Nephron progenitor cell (in vitro differentiated cells): ENCODE data around the gene CDK14.

Source experiments
- DNase-seq: peaks from one replicate; pipeline ENCODE4 v3.0.0; 2021
- H3K27ac Mint-ChIP-seq: 2 replicates; pipeline ENCODE4 v1.8.0; 2021; ENCODE audit warnings: mild to moderate bottlenecking, moderate library complexity, mixed read lengths
- H3K27me3 Mint-ChIP-seq: 2 replicates; pipeline ENCODE4 v1.8.0; 2021; ENCODE audit warnings: mild to moderate bottlenecking, low read depth, mixed read lengths; ENCODE audit not compliant: poor library complexity
- H3K36me3 Mint-ChIP-seq: 2 replicates; pipeline ENCODE4 v1.8.0; 2021; ENCODE audit warnings: low read depth, mixed read lengths
- H3K4me1 Mint-ChIP-seq: 2 replicates; pipeline ENCODE4 v1.8.0; 2021; ENCODE audit warnings: mixed read lengths
- H3K4me3 Mint-ChIP-seq: 2 replicates; pipeline ENCODE4 v1.8.0; 2021; ENCODE audit warnings: mild to moderate bottlenecking, moderate library complexity, mixed read lengths
- H3K9me3 Mint-ChIP-seq: 2 replicates; pipeline ENCODE4 v1.8.0; 2021; ENCODE audit warnings: mild to moderate bottlenecking, moderate library complexity, mixed read lengths
- TF ChIP-seq, protein P1 (sequence below): fragments of 200-600 bp; sonication (generic); IDR thresholded peaks from 2 replicates; pipeline ENCODE4 v1.5.0; 2021; ENCODE audit warnings: antibody characterized with exemption

The CDK14 gene

DNA sequence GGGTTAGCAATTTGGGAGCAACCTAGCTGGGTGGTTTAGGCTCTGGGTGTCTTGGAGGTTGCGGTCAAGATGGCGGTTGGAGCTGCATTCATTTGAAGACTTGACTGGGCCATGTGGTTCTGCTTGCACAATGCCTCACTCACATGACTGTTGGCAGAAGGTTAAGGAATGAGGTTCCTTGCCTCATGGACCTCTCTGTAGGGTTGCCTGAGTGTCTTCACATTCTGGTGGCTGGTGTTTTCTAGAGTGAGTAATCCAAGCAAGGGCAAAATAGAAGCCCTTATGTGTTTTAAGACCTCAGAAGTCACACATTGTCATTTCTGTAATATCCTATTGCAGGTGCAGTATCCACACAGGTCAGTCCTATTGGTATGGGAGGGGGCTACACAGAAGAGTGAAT, 52.0 kb downstream of the CDK14 start:
- H3K27ac Mint-ChIP-seq: no peak overlapping the region
- peaks cover 46% of the 10 kb centered on the region for H3K9me3 Mint-ChIP-seq

DNA sequence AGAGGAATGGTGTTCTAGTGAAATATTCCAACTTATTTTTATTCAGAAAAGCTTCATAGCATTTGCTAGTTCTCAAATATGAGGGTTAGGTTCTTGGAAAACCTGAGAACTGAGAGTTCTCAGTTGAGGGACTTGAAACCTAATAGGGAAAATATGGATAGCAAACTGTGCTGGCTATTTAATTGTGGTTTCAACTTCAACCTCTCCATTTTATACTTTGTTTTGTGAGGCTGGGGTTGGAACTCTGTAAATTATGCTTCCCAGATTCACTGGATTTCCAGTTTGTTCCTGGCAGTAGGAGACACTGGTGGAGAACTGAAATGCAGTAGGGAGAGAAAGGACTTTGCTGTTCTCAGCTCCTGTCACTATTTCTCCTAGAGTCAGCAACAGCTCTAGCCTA, 52.7 kb downstream of the CDK14 start:
- TF ChIP-seq, protein P1, sequence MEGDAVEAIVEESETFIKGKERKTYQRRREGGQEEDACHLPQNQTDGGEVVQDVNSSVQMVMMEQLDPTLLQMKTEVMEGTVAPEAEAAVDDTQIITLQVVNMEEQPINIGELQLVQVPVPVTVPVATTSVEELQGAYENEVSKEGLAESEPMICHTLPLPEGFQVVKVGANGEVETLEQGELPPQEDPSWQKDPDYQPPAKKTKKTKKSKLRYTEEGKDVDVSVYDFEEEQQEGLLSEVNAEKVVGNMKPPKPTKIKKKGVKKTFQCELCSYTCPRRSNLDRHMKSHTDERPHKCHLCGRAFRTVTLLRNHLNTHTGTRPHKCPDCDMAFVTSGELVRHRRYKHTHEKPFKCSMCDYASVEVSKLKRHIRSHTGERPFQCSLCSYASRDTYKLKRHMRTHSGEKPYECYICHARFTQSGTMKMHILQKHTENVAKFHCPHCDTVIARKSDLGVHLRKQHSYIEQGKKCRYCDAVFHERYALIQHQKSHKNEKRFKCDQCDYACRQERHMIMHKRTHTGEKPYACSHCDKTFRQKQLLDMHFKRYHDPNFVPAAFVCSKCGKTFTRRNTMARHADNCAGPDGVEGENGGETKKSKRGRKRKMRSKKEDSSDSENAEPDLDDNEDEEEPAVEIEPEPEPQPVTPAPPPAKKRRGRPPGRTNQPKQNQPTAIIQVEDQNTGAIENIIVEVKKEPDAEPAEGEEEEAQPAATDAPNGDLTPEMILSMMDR: no peak
- H3K27ac Mint-ChIP-seq: no peak overlapping the region
- H3K4me1 Mint-ChIP-seq: peaks cover 13% of the 10 kb centered on the region
- no peak overlapping the region for H3K4me3 Mint-ChIP-seq
- H3K9me3 Mint-ChIP-seq: peaks cover 43% of the 10 kb centered on the region
- H3K36me3 Mint-ChIP-seq: peaks cover 42% of the 10 kb centered on the region
- no peaks in the 10 kb centered on the region for H3K27me3 Mint-ChIP-seq
- no peak for DNase-seq

More for the DNA sequence above, 52.0 kb downstream of the CDK14 start:
- no peak overlapping the region for H3K4me3 Mint-ChIP-seq
- no peaks in the 10 kb centered on the region for H3K27me3 Mint-ChIP-seq
- no peak for DNase-seq
- H3K4me1 Mint-ChIP-seq: peaks cover 13% of the 10 kb centered on the region
- peaks cover 42% of the 10 kb centered on the region for H3K36me3 Mint-ChIP-seq
- TF ChIP-seq, protein P1: no peak

DNA sequence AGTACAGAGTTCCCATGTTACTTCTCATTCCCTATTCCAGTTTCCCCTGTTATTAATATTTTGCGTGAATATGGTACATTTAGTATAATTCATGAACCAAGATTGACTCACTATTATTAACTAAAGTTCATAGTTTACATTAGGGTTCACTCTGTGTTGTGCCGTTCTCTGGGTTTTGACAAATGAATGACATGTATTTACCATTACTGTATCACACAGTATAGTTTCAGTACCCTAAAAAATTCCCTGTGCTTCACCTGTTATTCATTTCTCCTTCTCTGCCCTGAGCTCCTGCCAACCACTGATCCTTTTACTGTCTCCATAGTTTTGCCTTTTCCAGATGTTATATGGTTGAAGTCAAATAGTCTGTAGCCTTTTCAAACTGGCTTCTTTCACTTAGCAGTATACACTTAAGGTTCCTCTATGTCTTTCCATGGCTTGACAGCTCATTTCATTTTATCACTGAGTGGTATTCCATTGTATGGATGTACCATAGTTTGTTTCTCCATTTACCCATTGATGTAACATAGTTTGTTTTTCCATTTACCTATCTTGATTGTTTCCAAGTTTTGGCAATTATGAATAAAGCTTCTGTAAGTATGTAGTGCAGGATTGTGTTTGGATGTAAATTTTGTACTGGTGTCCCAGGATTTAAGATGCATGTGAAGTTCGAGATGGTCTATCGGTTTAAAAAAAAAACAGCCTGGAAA, 58.8 kb downstream of the CDK14 start:
- Mint-ChIP-seq H3K4me1 (no peaks in the 10 kb centered on the region), H3K4me3 (no peak overlapping the region), H3K9me3 (peaks cover 49% of the 10 kb centered on the region), H3K27me3 (no peaks in the 10 kb centered on the region), H3K36me3 (peaks cover 50% of the 10 kb centered on the region), H3K27ac (no peak overlapping the region)
- TF ChIP-seq, protein P1: no peak
- DNase-seq: no peak

DNA sequence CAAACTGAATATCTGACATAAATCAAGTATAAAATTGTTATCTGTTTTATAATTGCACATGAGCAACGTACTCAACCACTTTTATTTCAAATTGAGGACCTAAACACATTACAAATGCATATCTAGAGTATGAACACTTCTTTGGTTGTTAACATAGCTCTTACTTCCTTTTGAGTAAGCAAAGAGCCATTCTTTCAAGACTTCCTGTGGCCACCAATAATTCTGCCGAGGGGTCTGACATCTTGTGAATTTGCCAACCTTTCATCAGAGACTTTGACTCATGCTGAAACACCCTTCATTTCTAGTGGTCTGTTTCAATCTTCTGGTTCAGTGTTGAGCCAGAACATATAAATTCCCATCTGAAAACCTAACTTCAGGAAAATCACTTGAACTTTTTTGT, 59.4 kb downstream of the CDK14 start:
- TF ChIP-seq, protein P1: no peak
- Mint-ChIP-seq H3K36me3 (peaks cover 45% of the 10 kb centered on the region), H3K4me3 (no peak overlapping the region), H3K4me1 (peaks cover under 1% of the 10 kb centered on the region), H3K27ac (no peak overlapping the region), H3K9me3 (peaks cover 42% of the 10 kb centered on the region), H3K27me3 (no peaks in the 10 kb centered on the region)
- DNase-seq: no peak

DNA sequence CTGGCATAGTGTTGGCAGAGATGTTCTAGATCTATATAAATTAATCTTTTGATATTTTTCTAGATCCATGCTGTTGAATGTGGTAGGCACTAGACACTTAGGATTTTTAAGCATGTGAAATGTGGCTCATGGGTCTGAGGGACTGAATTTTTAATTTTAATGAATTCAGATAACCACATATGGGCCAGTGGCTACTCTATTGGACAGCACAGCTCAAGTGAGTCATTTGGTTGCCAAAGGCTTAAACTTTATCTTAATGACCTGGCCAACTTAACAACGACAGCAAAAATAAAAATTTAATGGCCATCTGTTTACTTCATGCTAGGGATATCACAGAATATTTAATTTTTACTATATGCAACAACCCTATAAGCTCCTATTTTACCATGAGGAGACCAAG, 61.4 kb downstream of the CDK14 start:
- Mint-ChIP-seq H3K27me3 (peaks cover 4% of the 10 kb centered on the region), H3K4me3 (no peak overlapping the region), H3K36me3 (peaks cover 36% of the 10 kb centered on the region), H3K4me1 (peaks cover 4% of the 10 kb centered on the region), H3K9me3 (peaks cover 29% of the 10 kb centered on the region), H3K27ac (no peak overlapping the region)
- DNase-seq: no peak
- TF ChIP-seq, protein P1: no peak

DNA sequence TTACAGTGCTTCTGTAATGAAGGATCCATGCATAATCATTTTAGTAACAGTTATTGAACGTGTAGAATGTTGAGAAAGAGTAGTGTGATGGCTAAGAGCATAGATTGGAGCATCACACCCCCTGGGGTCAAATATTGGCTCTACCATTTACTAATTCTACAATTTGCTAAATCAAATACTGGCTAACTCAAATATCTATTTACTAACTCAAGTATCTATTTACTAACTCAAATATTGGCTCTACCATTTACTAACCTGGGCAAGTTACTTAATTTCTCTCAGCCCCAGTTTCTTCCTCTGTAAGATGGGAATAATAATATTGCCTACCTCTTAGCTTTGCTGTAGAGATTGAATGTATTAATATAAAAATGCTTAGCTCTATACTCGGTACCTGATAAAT, 64.0 kb downstream of the CDK14 start:
- peaks cover 11% of the 10 kb centered on the region for H3K4me1 Mint-ChIP-seq
- TF ChIP-seq, protein P1: no peak
- H3K27me3 Mint-ChIP-seq: peaks cover 4% of the 10 kb centered on the region
- peaks cover 16% of the 10 kb centered on the region for H3K36me3 Mint-ChIP-seq
- H3K27ac Mint-ChIP-seq: no peak overlapping the region
- H3K4me3 Mint-ChIP-seq: no peak overlapping the region
- H3K9me3 Mint-ChIP-seq: peaks cover 12% of the 10 kb centered on the region
- no peak for DNase-seq
